Measurements from ENCODE around the gene ZDHHC12.
A peak's percentile ranks its signal among the peaks of the same experiment; 100 is the strongest.
"Not testable (repeated sequence)": the region's sequence is repeated elsewhere in the genome, so short reads cannot be mapped to it uniquely, and the experiment has no call there.

ZDHHC12 gene

GRCh38 chr9:128712451-128713410, 11.2 kb downstream of the ZDHHC12 start:
- DNase-seq (ENCODE audit: low read depth, low spot score): no peak

- DNase-seq (ENCODE audit: low read depth, low spot score): no peak
Observed at GRCh38 chr9:128707446-128707845, 16.5 kb downstream of the ZDHHC12 start.

GRCh38 chr9:128706671-128707381, 17.1 kb downstream of the ZDHHC12 start:
- DNase-seq (ENCODE audit: low read depth, low spot score): no peak

- no peak for DNase-seq (ENCODE audit: low read depth, low spot score)
Observed at GRCh38 chr9:128706045-128706444, 17.9 kb downstream of the ZDHHC12 start.

- no peak for DNase-seq (ENCODE audit: low read depth, low spot score)
Observed at GRCh38 chr9:128705051-128705965, 18.6 kb downstream of the ZDHHC12 start.

GRCh38 chr9:128704356-128704670, 19.6 kb downstream of the ZDHHC12 start:
- no peak for DNase-seq (ENCODE audit: low read depth, low spot score)

- DNase-seq (ENCODE audit: low read depth, low spot score): no peak
Observed at GRCh38 chr9:128703616-128704355, 20.1 kb downstream of the ZDHHC12 start.

GRCh38 chr9:128702949-128703615, 20.8 kb downstream of the ZDHHC12 start:
- peak; percentile 61 for DNase-seq (ENCODE audit: low read depth, low spot score)

GRCh38 chr9:128702445-128702948, 21.4 kb downstream of the ZDHHC12 start, which contains the start of gene PKN3:
Gene PKN3 (plus strand): TSS chr9:128702503. CDS start chr9:128702916, 413 bp downstream.
- peak; percentile 95 for DNase-seq (ENCODE audit: low read depth, low spot score)

- no peak for DNase-seq (ENCODE audit: low read depth, low spot score)
Observed at GRCh38 chr9:128701227-128701854, 22.6 kb downstream of the ZDHHC12 start.

- not testable (repeated sequence) for DNase-seq (ENCODE audit: low read depth, low spot score)
Observed at GRCh38 chr9:128699096-128699795, 24.7 kb downstream of the ZDHHC12 start.

GRCh38 chr9:128696923-128697707, 26.8 kb downstream of the ZDHHC12 start:
- no peak for DNase-seq (ENCODE audit: low read depth, low spot score)

- DNase-seq (ENCODE audit: low read depth, low spot score): no peak
Observed at GRCh38 chr9:128694344-128694743, 29.6 kb downstream of the ZDHHC12 start.

- not testable (repeated sequence) for DNase-seq (ENCODE audit: low read depth, low spot score)
Observed at GRCh38 chr9:128693738-128694137, 30.2 kb downstream of the ZDHHC12 start.

GRCh38 chr9:128690684-128691034, 33.3 kb downstream of the ZDHHC12 start:
- no peak for DNase-seq (ENCODE audit: low read depth, low spot score)

GRCh38 chr9:128689820-128690683, 33.9 kb downstream of the ZDHHC12 start:
- peak; percentile 73 for DNase-seq (ENCODE audit: low read depth, low spot score)

- no peak for DNase-seq (ENCODE audit: low read depth, low spot score)
Observed at GRCh38 chr9:128689293-128689774, 34.6 kb downstream of the ZDHHC12 start.
